Forelimb muscle (tissue), 1 donor: ENCODE results near the gene IL32. TPM values are rescaled to one million over a fixed set of nuclear protein-coding genes. Genes with fewer than 3 reads are reported as not detected.

ENCODE experiments used
- DNase-seq: peaks from one replicate; pipeline ENCODE4 v3.0.0-alpha.2; 2013; ENCODE audit warnings: low read depth
- polyA plus RNA-seq: library from polyadenylated mRNA; unstranded; fragments of 120-200 nt; gene quantifications from one replicate; pipeline ENCODE4 v1.2.1, GENCODE V29; 2013; ENCODE audit not compliant: insufficient read length

Gene IL32
- polyA plus RNA-seq, 1 donor: 121 TPM

- DNase-seq: no peak
Observed at GRCh38 chr16:3027983-3028715, 37.3 kb upstream of the IL32 start.

DNA sequence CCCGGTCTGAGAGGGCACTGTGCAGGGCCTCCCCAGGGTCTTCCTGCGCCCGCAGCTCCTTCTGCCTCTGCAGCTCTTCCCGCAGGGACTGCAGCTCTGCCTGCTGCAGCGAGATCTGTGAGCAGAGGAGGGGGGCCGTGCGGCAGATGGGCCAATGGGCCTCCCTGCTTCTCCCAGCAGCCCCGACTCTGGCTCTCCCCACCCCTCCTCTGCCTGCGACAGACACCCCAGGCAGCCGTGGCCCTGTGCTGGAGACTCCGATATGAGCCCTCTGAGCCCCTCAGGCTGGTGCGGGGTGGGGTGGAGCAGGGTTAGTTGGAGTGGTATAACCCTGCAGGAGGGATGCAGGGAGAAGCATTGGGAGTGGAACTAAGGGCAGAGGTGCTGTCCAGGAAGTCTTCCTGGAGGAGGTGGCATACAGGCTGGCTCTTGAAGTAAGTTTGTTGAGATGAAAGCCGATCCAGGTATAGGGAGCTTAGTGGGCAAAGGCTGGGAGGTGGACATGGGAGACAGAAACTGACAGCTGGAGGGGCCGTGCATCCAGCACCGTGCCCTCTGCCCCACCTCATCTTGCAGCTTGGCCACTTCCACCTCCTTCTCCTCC lies 36.6 kb upstream of the IL32 start:
- DNase-seq: no peak

- no peak for DNase-seq
Observed at GRCh38 chr16:3029491-3030221, 35.8 kb upstream of the IL32 start.

GRCh38 chr16:3030222-3031212 lies 34.9 kb upstream of the IL32 start:
- no peak for DNase-seq

DNA sequence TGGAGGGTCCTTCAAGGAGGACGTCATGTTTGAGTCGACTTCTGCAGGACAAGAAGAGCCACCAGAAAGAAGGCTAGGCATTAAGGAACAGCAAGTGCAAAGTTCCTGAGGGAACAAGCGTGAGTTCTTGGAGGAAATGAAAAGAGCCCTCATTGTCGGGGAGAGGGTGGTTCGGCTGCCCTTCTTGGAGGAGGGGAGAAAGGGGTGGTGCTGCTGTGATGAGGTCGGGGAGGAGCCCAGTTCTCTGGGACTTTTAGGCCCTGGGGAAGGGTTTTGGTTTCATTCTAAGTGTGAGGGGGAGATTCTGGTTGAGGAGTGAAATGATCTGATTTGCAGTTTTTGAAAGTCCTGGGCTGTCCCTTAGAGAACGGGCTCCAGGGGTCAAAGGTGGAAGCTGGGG lies 32.8 kb upstream of the IL32 start:
- DNase-seq: no peak

DNA sequence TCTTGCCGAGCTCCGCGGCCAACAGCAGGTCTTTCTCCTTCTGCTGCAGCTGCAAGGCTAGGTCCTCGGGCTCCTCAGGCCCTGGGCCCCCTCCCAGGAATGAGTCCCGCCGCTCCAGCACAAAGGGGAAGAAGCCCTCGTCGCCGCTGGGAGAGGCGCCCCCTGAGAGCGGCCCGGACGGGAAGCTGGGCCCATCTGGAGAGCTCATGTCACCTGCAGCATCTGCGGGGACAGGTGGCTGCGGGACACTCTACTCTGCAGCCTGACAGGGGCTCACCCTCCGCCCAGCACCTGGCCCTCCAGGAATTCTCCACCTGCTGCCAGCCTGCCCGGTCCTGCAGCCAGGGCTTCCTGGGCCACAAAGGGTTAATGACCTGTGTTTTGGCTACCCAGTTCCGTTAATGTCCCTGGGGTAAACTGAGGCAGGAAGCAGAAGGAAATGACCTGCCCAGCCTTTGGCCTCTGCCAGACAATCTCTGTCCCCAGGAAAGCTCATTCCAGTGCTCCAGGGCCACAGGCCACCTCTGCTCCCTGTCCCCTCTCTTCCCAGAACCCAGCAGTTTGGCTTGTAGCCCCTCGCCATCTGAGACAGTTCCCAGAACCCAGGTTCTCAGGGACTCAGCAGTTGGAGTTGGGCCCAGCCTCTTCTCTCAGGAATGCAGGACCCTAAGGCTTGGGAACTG lies 30.0 kb upstream of the IL32 start:
- DNase-seq: no peak

- no peak for DNase-seq
Observed at GRCh38 chr16:3035972-3036725, 29.3 kb upstream of the IL32 start.

DNA sequence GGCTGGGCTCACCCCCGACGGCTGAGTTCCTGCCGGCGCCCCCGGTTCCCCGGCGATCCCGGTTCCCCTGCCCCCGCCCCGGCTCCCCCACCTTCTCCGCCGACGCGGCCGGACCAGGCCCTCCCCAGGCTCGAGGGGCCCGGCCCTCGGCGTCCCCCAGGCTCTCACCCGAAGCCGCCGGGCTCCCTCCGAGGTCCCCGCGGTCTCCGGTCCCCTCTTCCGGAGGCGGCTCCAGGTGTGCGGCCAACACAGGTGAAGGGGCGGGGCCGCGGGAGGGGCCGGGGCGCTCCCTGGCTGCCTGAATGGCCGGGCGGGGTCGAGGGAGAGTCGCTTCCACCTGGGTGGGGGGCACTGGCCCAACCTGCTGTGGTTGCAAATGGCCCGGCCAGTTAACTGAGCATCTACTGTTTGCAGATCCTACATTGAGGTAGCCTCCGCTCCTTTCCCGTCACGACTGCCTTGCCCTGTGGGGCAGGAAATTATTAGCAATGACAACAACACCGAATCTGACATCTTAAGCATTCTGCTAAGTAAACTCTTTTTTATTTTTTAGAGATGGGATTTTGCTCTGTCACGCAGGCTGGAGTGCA lies 28.6 kb upstream of the IL32 start, which contains the start of gene BICDL2:
Gene BICDL2 (minus strand): TSS at position 219 of the 590 bp plus-strand sequence. CDS start 1,448 bp downstream, outside the sequence.
- DNase-seq: no peak

- DNase-seq: no peak
Observed at GRCh38 chr16:3038256-3038655, 27.2 kb upstream of the IL32 start.

DNA sequence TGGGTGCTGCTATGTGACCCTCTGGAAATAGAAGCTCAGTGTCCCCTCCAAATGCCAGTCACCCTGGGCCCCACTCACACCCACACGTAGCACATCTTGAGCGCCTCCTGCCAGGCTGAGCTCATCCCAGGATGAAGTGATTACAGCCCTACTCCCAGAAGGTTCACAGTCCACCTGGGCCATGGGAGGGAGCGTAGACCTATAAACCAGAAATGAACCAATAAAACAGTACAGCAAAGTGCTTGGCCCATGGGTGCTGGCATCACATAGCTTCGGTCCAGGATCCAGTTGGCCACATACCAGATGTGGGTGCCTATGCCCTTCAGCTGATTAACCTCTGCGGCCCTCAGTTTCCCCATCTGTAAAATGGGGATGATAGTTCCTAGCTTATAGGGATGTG lies 26.5 kb upstream of the IL32 start:
- DNase-seq: no peak

DNA sequence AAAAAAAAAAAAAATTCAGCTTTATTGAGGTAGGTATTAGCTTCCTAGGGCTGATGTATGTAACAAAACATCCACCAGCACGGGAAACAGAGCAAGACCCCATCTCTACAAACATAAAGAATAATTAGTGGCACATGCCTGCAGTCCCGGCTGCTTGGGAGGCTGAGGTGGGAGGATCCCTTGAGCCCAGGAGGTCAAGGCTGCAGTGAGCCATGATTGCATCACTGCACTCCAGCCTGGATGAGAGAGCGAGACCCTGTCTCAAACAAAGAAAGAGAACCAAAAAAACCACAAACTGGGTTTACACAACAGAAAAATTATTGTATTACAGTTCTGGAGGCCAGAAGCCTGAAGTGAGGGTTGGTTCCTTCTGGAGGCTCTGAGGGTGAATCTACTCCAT lies 23.1 kb upstream of the IL32 start:
- no peak for DNase-seq

GRCh38 chr16:3044708-3045107 lies 20.7 kb upstream of the IL32 start:
- no peak for DNase-seq

DNA sequence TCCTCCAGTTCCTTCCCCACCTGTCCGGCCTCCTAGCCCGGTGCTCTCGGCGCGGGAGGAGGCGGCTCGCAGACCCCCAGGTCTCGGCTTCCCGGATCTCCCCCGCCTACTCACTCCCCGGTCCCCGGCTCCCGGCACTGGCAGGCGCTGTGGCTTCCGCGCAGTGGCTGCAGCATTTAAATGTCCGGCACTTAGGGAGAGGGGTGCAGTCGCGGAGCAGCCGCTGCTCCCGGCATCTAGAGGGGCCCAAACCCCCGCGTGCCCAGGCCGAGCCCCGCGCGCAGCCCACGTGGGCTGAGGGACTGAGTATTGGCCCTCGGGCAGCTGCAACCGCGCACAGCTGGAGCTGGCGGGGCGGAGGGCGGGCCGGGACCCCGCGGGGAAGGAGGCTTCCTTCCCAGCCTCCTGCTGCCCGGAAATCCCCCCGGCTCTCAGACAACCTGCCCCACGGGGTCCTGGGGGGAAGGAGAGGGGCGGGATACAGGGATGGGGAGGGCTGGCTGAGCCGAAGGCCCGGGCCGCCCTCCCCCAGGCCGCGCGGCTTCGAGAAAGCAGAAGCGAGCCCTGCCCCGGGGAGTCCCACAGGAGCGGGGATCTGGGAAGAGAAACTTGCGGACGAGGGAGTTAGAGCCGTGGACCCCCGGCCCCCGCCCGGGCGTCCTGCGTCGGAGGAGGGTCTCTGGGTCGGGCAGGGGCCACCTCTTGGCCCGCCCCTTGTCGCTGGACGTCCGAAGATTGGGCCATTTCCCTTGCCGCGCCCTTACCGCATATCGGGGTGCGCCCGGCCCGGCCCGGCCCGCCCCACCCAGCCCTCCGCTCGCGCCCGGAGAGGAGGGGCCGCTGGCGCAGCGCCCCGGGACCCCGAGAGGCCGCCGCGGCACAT lies 19.4 kb upstream of the IL32 start, which contains the start of gene MMP25:
Gene MMP25 (plus strand): TSS at position 804 of the 883 bp plus-strand sequence. CDS start 357 bp downstream, outside the sequence.
- DNase-seq: no peak

GRCh38 chr16:3046641-3047386 lies 18.6 kb upstream of the IL32 start:
- DNase-seq: no peak

DNA sequence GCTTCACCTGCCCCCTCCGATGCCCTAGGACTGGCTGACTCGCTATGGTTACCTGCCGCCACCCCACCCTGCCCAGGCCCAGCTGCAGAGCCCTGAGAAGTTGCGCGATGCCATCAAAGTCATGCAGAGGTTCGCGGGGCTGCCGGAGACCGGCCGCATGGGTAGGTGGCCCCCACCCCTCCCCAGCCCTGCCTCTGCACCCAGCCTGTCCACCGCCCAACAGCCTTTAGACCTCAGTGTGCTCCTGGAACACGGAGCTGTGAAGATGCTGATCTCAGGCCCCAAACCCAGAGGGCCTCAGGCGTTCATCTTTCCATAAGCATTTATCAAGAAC lies 18.1 kb upstream of the IL32 start:
- no peak for DNase-seq

DNA sequence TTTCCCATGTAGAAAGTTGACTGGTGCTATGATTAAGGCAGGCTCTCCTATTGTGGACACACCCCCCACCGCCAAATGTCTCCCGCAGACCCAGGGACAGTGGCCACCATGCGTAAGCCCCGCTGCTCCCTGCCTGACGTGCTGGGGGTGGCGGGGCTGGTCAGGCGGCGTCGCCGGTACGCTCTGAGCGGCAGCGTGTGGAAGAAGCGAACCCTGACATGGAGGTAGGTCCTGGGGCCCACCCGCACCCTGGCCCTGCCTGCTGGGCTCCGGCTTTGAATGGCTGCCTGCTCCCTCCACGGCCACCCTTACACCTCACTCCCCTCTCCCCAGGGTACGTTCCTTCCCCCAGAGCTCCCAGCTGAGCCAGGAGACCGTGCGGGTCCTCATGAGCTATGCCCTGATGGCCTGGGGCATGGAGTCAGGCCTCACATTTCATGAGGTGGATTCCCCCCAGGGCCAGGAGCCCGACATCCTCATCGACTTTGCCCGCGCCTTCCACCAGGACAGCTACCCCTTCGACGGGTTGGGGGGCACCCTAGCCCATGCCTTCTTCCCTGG lies 15.4 kb upstream of the IL32 start:
- no peak for DNase-seq

GRCh38 chr16:3050487-3050886 lies 15.0 kb upstream of the IL32 start:
- no peak for DNase-seq

DNA sequence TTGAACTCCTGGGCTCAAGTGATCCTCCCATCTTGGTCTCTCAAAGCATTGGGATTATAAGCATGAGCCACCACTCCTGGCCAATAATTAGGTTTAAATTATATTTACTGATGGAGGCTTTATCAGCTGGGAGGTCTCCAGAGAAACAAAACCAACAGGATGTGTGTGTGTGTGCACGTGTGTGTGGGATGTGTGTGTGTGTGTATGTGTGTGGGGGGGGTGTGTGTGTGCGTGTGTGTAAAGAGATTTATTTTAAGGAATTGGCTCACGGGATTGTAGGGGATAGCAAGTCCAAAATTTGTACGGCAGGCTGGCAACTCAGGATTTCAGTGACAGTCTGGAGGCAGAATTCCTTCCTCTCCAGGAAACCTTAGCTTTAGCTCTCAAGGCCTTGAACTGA lies 14.4 kb upstream of the IL32 start:
- no peak for DNase-seq
